ENCODE measurements around the gene IKZF3. TPM values are rescaled to one million over a fixed set of nuclear protein-coding genes. Genes with fewer than 3 reads are reported as not detected.

Gene IKZF3
- total RNA-seq, 1 experiment from 2014 or later = 0.22 TPM

DNA sequence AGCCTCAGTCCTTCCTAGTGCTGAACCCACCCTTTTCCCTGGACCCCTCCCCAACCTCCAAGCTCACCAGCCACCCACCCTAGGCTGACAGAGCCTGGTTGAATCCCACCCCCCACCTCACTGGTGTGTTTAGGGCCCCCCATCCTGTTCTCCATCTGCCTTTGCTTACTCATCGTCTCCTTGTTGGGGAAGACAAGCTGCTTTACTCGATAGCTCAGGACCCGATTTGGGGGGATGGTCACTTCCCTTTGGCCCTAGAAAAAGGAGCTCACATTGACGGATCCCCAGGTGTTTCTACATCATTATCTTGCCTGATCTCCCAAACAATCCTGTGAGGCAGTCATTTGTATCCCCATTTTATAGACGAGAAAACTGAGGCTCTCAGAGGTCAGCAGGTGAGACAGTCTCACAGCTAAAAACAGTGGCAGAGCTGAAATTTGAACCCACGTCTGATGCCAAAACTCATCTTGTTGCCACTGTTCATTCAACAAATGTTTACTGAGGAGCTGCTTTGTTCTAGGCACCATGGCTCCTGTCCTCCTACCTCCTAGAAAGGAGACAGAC is 44.8 kb upstream of the IKZF3 start:
- Histone ChIP-seq H3K23ac (ENCODE audit: insufficient read length, low read depth, low read length) (no peak overlapping the region), H3K56ac (ENCODE audit: insufficient read length, low read depth, low read length) (no peak overlapping the region), H2BK20ac (ENCODE audit: low read depth, low read length, poor library complexity, severe bottlenecking) (no peak overlapping the region), H4K8ac (replicated peaks; ENCODE audit: insufficient read length, low read depth, low read length) (no peak overlapping the region), H3K18ac (ENCODE audit: insufficient read length, low read depth, low read length) (no peak overlapping the region), H2BK12ac (ENCODE audit: insufficient read length, low read depth, low read length) (no peak overlapping the region), H2BK15ac (ENCODE audit: low read depth, low read length) (no peak overlapping the region), H3K4me1 (ENCODE audit: insufficient read depth, low read length) (no peaks in the 10 kb centered on the region), H3K9me3 (ENCODE audit: control insufficient read depth, low read depth, low read length) (no peaks in the 10 kb centered on the region), H3K79me1 (ENCODE audit: insufficient read depth, low read depth, low read length, poor library complexity, severe bottlenecking) (no peaks in the 10 kb centered on the region), H4K5ac (ENCODE audit: insufficient read length, low read depth, low read length) (no peak overlapping the region), H3K23me2 (ENCODE audit: insufficient read length, low read depth, low read length, poor library complexity, severe bottlenecking) (no peaks in the 10 kb centered on the region), H3K27ac (ENCODE audit: insufficient read length, low read depth, low read length) (no peak overlapping the region), H3K79me2 (ENCODE audit: insufficient read depth, low read length) (no peaks in the 10 kb centered on the region), H3T11ph (ENCODE audit: low read length) (no peak overlapping the region), H3K27me3 (ENCODE audit: insufficient read depth, low read length) (no peaks in the 10 kb centered on the region), H3K9ac (ENCODE audit: extremely low read depth, insufficient read length, low read length) (no peak overlapping the region), H4K20me1 (ENCODE audit: control insufficient read depth, insufficient read depth, insufficient read length) (no peaks in the 10 kb centered on the region), H3K14ac (ENCODE audit: insufficient read depth, low read length) (no peak overlapping the region), H2AK5ac (ENCODE audit: insufficient read length, low read length) (no peak overlapping the region), H2BK5ac (ENCODE audit: insufficient read length, low read length) (no peak overlapping the region), H3K4me2 (ENCODE audit: insufficient read depth, insufficient read length, low read length) (no peak overlapping the region), H4K91ac (ENCODE audit: insufficient read length, low read depth, low read length) (no peak overlapping the region), H3K4ac (ENCODE audit: low read depth, low read length) (no peak overlapping the region), H2BK120ac (ENCODE audit: low read depth, low read length, poor library complexity, severe bottlenecking) (no peak overlapping the region), H2AFZ (ENCODE audit: low read length) (no peak overlapping the region)
- Mint-ChIP-seq H3K27me3 (ENCODE audit: low read depth) (no peaks in the 10 kb centered on the region), H3K4me3 (no peak overlapping the region), H3K4me1 (no peaks in the 10 kb centered on the region), H3K27ac (peak overlapping the region in 1 of 3 experiments; percentile 83; a peak in 1 of 7 replicates), H3K9me3 (no peaks in the 10 kb centered on the region), H3K36me3 (ENCODE audit: insufficient read depth in 1 of 3, low read depth in 3 of 3) (peaks cover 6 to 12% (median 9%) of the 10 kb centered on the region in 3 experiments; a peak in 6 of 7 replicates)
- no CpG with 5 or more reads among the region's 6 CpGs for WGBS (ENCODE audit: extremely low coverage, insufficient read length, low lambda C conversion rate)
- TF ChIP-seq, protein P1, sequence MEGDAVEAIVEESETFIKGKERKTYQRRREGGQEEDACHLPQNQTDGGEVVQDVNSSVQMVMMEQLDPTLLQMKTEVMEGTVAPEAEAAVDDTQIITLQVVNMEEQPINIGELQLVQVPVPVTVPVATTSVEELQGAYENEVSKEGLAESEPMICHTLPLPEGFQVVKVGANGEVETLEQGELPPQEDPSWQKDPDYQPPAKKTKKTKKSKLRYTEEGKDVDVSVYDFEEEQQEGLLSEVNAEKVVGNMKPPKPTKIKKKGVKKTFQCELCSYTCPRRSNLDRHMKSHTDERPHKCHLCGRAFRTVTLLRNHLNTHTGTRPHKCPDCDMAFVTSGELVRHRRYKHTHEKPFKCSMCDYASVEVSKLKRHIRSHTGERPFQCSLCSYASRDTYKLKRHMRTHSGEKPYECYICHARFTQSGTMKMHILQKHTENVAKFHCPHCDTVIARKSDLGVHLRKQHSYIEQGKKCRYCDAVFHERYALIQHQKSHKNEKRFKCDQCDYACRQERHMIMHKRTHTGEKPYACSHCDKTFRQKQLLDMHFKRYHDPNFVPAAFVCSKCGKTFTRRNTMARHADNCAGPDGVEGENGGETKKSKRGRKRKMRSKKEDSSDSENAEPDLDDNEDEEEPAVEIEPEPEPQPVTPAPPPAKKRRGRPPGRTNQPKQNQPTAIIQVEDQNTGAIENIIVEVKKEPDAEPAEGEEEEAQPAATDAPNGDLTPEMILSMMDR (conservative IDR thresholded peaks at IDR 0.05) = no peak
- DNase-seq = no peak

Measured in H9 (cell line).